HL-60/S4 treated with phorbol 12-myristate 13-acetate at 8.2 ng/mL for 4 days and 3 days (cell line): Measurements from ENCODE around the gene VIM.

ENCODE experiments used
- in situ Hi-C: fragments of 300-500 bp; cut with MboI; formaldehyde crosslinking; loops from 2 replicates; pipeline ENCODE4 v1.15.0; 2022; ENCODE audit warnings: low sequenced_read_pairs

VIM gene

DNA sequence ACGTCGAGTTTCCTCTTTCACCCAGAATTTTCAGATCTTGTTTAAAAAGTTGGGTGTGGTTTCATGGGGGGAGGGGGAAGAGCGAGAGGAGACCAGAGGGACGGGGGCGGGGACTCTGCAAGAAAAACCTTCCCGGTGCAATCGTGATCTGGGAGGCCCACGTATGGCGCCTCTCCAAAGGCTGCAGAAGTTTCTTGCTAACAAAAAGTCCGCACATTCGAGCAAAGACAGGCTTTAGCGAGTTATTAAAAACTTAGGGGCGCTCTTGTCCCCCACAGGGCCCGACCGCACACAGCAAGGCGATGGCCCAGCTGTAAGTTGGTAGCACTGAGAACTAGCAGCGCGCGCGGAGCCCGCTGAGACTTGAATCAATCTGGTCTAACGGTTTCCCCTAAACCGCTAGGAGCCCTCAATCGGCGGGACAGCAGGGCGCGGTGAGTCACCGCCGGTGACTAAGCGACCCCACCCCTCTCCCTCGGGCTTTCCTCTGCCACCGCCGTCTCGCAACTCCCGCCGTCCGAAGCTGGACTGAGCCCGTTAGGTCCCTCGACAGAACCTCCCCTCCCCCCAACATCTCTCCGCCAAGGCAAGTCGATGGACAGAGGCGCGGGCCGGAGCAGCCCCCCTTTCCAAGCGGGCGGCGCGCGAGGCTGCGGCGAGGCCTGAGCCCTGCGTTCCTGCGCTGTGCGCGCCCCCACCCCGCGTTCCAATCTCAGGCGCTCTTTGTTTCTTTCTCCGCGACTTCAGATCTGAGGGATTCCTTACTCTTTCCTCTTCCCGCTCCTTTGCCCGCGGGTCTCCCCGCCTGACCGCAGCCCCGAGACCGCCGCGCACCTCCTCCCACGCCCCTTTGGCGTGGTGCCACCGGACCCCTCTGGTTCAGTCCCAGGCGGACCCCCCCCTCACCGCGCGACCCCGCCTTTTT, at the start of gene VIM:
Gene VIM (plus strand): TSS at position 151 of the 925 bp plus-strand sequence. CDS start 1,182 bp downstream, outside the sequence.
- in situ Hi-C loops, result loop anchor here (10.0 kb wide), 1 partner anchor 204 kb away; no protein-coding TSS in a partner anchor

DNA sequence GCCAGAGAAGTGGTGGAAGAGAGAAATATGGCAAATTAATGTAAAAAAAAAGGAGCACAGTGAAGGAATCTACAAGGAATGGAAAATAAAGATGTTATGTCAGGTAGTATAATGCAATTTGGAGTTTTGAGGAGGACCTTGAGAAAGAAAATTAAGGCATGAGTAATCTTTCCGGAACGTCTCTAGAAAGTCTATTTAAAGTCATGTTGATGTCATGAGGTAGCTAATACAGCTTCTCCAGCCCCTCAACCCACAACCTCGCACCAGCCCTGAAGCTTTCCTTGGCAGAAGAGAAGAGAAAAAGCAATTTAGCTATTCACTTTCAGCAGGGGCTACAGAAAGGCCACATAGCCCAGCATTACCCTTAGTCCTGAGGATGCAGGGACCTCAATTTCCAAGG, 49.0 kb upstream of the VIM start:
- in situ Hi-C loops, result no loop called here

DNA sequence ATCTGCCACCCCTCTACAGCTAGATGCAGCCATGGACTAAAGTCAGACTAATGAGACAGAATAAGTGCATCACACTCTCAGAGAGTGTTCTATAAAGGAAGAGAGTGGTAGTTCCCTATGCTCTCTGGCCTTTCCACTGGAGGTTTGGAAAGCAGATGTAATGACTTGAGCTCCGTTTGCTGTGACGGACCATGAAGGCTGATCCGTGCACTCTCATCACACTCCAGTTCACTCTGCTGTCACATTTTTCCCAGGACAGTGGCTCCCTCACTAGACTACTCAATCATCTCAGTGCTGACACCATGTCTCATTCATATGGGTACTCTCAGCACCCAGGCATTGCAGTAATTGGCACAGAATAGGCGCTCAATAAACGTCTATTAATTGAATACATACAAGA, 46.9 kb upstream of the VIM start:
- in situ Hi-C loops, result no loop called here

DNA sequence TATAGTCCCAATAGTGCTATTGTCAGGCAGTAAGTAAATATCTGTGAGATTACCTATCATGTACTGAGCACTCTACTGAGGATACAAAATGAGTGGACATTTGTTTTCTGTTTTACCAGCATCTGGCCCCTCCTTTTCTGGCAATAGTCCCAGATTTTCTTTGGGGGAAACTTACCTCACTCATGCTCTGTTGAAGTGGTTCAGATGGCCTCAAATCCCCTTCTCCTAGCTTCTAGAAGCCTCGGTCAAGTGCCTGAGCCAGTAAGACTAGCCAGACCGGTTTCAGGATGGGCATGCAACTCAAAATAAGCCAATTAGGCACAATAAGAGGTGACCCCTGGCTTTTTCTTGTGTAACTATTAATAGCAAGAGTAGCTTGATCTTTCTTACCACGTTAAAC, 46.3 kb upstream of the VIM start:
- in situ Hi-C loops, result no loop called here

DNA sequence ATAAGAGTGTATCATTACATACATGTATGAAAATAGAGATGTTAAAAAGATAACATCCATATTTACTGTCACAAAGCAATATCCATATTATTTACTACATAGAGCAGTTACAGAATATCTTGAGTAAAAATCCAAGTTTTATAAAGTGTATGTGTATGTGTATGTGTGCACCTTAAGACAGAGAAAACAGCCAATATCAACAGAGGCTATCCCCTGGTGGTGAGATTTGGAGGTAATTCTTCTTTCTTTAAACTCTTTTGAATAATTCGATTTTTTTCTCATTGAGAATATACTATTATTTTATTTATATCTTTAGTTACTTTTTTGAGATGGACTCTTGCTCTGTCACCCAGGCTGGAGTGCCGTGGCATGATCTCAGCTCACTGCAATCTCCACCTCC, 44.9 kb upstream of the VIM start:
- in situ Hi-C loops, result no loop called here

DNA sequence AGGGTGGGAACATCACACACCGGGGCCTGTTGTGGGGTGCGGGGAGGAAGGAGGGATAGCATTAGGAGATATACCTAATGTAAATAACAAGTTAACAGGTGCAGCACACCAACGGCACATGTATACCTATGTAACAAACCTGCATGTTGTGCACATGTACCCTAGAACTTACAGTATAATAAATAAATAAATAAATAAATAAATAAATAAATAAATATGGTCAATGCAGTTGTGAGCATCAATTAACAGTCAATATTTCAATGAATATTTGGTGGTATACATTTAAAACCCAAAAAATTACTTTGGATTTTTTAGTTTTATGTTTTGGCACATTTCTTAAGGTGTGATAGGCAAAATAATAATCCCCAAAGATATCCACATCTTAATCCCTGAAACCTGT, 42.2 kb upstream of the VIM start:
- in situ Hi-C loops, result no loop called here

DNA sequence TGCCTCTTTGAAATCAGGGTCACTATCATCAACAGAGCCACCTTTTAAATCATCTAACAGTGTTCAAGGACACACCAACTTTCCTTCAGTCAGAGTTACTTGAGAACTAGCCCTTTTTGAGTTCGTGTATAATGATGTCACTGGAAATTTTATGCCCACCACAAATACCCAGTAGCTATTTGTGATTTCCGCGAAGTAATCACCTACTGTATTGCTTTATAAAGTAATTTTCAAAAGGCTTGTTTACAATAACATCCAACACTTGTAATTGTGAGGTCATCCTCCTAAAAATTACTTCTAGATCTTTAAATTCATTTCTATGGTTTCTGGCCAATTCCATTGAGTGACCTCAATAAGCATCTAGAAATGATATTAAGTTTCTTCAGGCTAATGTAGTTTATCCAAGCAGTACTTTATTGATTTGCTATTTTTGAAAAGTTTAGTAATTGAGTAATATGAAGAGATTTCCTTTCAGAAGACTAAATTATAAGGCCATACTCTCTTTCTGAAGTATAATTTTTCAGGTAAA, 39.3 kb upstream of the VIM start:
- in situ Hi-C loops, result no loop called here

DNA sequence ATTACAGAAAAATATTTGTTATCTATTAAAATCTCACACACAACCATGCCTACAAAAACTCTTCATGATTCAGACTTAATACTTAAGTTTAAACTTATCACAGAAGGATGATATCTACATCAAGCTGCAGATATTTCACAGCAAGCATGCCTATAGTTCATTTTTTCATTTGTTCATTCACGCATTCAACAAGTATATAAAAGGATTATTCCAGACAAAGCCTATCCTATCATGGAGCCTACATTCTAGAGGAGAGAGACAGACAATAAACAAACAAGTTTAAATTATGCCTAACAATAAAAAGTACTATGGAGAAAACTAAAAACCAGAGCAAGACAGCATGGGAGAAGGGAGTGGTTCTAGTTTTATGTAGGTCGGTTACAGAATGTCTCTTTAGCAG, 37.4 kb upstream of the VIM start:
- in situ Hi-C loops, result no loop called here

DNA sequence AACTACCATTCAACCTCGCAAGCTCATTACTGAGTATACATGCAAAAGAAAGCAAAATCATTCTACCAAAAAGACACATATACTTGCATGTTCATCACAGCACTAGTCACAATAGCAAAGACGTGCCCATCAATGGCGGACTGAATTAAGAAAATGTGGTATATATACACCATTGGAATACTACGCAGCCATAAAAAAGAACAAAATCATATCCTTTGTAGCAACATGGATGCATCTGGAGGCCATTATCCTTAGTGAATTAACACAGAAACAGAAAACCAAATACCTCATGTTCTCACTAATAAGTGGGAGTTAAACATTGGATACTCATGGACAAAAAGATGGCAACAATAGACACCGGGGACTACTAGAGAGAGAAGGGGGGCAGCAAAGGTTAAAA, 33.0 kb upstream of the VIM start:
- in situ Hi-C loops, result no loop called here

DNA sequence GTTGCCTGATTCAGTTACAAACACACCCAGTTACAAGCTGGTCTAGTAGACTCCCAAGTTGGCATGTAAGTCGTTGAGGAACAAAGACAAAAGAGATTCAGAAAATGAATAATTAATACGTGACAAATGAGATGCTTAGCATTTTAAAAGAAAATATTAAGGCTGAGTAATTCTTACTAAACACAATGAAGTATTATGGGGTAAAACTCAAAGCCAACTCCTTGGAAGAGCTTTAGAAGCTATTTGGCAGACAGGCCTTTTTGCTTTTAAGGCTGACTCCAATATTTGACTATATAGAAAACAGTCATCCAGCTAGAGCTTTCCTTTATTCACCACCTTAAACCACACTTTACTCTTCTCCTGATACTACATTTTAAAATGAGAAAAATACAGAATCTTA, 32.0 kb upstream of the VIM start:
- in situ Hi-C loops, result no loop called here

DNA sequence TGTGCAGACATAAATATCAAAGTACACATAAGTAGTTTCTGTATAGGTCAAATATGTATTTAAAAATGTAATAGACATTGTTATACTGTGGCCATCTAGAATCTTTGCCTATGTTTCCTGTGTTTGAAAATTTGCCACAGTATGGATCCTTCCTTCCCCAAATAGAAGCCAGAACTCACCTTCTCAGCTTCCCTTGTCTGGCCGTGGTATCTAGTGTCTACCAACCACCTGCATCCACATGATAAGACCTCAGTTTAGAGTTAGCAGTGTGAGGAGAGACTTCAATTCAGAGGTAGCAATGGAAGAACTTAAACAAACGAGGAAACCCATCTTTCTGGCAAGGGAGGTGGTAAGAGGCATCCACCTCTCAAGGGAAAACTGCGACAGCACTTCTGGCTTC, 31.5 kb upstream of the VIM start:
- in situ Hi-C loops, result no loop called here

DNA sequence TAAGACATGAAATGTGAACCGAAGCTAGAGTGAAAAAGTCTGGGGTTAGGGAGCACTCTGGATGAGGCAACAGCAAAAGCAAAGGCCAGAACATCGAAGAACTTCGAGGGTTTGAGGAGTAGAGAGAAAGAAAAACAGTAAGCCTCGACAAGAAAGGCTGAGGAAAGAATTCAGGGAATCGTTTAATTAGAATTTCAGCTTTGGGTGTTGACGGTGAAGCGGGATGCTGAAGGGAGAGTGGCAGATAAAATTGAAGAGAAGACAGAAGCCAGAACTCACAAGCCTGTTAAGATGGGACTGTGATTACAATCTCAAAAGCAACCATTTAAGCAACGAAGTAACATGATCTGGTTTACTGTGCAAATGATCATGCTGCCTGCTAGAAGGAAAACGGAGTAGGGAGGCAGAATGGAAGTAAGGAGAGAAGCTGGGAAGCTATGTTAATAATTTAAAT, 28.7 kb upstream of the VIM start:
- in situ Hi-C loops, result no loop called here

DNA sequence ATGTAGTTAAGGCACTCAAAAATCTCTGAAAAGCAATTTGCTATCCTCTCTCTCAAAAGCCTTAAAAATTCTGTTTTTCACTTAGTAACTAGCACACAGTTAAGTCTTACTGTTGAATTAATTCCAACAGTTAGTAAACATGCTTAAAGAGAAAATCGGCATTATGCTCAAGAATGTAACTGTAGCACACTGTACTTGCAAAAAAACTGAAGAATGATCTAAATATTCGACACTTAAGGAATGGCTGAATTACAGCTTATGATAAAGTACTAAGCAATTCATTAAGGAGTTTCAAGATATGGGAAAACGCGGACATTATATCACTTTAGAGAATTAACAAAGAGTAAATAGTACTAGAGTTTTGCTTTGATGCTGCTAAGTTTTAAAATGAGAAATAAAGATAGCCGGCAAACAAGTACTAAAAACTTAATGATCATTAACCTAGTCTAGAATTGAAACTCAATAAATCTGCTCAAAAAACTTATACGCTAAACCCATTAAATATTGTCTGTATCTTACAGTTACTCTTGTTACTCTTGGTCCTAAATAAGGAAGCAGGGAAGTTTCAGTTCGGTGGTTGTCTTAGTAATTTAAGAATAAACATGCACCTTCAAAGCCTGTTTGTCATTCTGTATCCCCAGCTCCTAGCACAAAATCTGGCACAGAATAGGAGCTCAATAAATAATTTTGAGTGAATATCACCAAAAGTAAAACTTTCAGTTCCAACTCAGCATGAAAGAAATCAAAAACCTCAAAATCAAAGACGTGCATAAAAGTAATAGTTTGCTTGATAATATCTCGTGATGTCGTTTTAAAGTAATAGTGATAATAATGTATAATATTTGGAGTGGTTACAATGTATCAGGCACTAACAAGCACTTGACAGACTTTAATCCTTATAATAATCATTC, 27.8 kb upstream of the VIM start:
- in situ Hi-C loops, result no loop called here

DNA sequence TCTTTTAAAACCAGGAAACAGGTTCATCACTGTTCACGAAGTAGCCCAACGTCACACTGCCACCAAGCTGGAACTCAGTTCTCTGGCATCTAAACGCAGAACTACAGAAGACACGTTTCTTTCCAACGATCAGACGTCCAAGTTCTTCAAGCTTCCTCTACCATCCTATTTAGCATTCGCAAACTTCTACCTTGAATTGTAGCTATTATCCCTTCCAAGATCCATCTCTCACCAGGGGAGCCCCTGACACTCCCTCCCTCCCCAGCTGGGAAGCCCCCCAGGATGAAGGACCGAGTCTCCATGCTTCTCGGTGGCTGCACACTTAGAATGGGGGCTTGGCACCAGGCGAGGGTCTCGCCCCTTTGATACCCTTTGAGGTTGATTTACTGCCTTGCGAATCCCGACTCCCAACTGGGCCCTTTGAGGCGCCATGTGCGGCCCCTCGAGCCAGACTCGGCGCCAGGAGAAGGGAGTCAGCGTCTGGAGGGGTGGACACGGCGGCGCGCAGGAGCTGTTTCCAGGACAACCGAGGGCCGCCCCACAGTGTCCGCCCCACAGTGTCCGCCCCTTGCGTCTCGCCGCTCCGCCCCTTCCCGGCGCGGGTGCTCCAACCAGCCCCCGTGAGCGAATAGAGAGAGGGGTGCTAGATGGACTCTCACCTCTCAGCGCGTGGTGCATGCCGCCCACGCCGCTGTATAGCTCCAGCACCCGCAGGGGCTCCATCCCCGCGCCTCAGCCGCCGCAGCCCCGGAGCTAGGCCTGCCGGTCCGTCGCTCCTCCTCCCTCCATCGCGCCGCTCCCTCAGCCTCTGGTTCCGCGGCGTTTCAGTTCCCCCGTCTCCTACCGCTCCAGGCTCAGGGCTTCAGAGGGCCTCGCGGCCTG, 26.9 kb upstream of the VIM start, which contains the start of gene TRDMT1:
Gene TRDMT1 (minus strand): TSS at position 761 of the 882 bp plus-strand sequence. CDS start 38 bp downstream, at position 723.
- in situ Hi-C loops, result no loop called here

DNA sequence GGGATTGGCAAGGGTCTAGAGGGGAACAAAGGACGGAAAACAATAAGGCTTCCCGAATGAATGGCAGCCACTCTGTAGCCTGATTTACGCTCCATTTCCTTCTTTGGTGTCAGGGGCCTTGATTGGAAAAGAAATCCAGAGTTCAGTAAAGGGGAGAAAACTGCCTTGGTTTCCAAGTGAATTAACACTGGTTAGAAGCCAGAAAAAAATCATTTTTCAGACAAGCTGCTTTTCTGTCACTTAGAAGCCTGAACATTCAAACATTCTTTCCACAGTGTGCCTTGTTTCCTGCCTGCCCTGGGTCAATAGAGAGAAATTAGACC, 26.3 kb upstream of the VIM start:
- in situ Hi-C loops, result no loop called here

DNA sequence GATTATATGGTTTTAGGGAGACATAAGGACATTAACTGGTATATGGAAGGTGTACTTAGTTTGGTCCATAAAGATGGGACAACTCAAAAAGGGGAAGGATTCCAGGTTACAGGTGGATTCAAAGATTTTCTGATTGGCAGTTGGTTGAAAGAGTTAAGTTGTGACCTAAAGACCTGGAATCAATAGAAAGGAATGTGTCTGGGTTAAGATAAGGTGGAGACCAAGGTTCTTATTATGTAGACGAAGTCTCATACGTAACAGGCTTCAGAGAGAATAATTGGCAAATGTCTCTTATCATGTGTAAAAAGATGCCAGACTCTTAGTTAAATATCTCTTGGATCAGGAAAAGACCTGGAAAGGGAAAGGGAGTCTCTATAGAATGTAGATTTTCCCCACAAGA, 25.5 kb upstream of the VIM start:
- in situ Hi-C loops, result no loop called here

DNA sequence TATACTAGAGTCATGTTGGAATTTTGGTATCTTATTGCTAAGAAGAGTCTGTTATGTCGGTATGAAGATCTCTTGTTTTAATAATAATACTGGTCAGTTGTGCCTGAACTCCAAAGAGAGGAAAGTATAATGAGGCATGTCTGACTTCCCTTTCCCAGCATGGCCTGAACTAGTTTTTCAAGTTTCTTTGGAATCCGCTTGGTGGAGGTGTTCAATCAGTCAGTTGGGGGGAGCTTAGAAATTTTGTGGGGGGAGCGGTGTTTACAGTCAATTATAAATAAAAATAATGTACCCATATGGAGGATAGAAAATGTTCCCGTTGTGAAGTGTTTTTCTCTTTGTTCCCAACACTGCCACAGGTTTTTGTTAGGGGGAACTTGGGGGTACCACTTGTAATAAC, 25.0 kb upstream of the VIM start:
- in situ Hi-C loops, result no loop called here

DNA sequence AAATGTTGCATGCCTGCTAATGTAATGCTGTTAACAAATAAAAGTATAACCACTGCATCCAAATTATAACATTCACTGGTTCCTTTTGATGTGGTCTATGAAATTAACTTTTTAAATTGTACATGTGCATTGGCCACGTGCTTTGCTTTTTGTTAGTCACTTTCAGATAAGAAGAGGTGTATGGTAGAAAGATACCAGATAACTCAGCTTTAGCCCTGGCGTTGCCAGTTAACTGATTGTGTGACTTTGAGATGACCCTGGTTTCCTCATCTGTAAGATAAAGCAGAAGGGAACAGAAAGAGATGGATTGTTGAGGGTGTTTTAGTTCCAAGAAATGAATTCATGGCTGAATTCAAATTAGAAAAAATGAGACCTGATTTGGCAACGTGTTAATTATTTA, 24.6 kb upstream of the VIM start:
- in situ Hi-C loops, result no loop called here

DNA sequence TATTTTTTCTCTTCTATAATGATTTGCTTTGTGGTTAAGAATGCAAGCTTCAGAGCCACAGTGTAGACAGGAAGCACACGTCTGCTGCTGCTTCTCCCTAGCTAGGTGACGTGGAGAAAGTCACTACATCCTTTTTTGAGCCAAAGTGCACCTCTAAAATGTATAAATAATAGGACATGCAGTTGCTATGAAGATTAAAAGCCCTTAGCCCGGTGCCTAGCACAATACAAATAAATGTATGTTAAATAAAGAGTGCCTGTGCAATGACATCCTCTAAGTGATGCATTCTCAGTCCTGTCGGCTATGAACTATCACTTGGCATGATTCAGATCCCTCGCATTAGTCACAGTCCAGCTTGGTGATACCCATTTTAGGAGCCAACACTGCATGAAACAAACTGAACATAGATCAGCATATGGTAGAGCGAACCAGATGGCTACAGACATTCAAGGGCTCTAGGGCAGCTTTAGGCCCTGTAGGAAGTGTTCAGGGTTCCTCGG, 21.8 kb upstream of the VIM start:
- in situ Hi-C loops, result no loop called here

DNA sequence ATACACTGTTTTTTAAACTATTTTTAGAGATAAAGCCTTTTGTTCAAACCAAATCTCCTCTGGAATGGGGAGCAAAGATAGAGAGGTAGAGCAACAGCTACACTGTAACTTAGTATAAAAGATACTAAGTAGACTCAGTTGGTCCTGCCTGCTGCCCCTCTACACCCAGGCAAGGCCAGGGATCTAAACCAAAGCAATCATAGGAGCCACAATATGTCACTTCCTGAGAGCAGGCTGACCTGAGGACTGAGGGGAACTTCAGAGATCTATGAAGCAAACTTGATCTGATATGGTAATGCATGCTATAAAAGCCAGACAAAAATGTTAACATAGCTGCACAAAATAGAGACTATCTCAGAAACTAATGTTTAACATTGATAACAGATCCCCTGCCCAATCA, 19.6 kb upstream of the VIM start:
- in situ Hi-C loops, result no loop called here
